Cardiac septum (tissue), 1 donor: Measurements from ENCODE around the gene DDX59. TPM values are rescaled to one million over a fixed set of nuclear protein-coding genes. Genes with fewer than 3 reads are reported as not detected.
"Not testable (repeated sequence)": the region's sequence is repeated elsewhere in the genome, so short reads cannot be mapped to it uniquely, and the experiment has no call there.

Experiments used
- DNase-seq: peaks from one replicate; pipeline ENCODE4 v3.0.0-alpha.2; 2020; ENCODE audit warnings: low spot score
- intact Hi-C: fragments of 100-400 bp; cut with DNase I; formaldehyde crosslinking; loops from one replicate; pipeline ENCODE4 v1.14.0; 2022
- total RNA-seq: library from RNA; stranded (reverse); fragmentation: NEBNext Ultra II Directional; extraction: Animal tissue kit (Norgen Biotek cat#: 25700); gene quantifications from one replicate; pipeline ENCODE4 v1.2.1, GENCODE V29; 2021
- donor health status: DM: no; HTN: no; CAD: no.

The DDX59 gene
- total RNA-seq, 1 donor from 2014 or later, result 17.3 TPM

DNA sequence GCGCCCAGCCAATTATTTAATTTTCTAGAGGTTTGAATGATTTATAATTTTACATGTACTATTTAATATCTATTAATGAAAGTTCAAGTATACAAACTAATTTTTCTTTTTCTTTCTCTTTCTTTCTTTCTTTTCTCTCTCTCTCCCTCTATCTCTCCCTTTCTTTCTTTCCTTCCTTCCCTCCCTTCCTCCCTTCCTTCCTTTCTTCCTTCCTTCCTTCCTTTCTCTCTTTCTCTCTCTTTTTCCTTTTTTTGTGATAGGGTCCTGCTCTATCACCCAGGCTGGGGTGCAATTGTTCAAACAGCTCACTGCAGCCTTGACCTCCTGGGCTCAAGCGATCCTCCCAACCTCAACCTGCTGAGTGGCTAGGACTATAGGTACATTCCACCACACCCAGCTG, 33.0 kb downstream of the DDX59 start:
- no peak for DNase-seq

DNA sequence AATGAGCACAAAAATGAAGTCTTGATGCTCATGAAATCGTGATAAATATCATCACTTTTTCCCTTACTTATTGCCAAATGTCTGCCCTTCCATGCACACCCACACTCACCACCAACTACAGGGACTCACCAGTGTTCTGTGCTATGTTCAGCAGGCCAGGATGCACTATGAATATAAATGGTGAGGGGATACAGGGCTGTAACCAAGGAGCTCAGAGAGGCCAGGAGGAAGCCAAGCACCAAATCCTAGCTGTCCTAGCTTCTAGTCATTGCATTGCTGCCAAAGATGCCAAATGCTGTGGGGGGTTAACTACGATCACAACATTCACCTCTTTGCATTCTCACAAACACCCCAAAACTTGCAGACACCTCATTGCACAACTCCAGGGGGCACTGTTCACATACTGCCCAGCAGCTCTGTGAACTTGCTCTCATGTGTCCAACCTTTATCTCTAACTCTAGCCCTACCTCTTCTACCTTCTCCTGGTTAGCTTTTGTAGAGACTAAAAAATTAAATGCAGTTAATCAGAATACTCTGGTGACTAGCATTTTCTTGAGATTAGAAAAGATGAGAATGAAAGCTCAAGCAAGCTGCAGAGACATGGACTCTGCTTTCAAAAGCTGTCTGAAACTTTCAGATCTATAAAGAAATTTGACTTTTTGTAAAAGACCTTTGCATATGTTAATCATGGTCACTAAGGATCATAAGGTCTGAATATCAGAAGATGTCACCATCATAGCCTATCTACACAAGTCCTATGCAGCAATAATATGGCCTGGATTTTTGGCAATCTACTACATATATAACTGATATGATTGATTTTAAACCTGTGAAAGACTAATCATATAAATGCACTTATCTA, 35.2 kb downstream of the DDX59 start:
- intact Hi-C loops, result no loop called here
- DNase-seq, result no peak

More for the DNA sequence above, 33.0 kb downstream of the DDX59 start:
- intact Hi-C loops, result no loop called here

DNA sequence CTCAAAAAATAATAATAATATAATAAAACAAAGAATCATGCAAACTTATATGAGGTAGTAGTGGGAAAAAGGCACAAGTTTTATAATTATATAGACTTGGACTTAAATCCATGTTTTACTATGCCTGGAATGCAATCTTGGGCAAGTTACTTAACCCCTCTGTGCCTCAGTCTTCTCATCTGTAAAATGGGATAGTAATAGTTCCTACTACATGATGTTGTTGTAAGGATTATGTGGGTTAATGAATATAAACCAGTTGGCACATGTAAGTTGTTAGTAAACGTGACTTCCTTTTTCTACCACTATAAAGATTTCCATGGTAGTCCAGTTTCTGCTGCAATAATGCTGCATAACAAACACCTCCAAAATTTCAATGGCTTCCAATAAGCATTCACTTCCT, 38.3 kb downstream of the DDX59 start:
- no peak for DNase-seq
- intact Hi-C loops, result no loop called here

DNA sequence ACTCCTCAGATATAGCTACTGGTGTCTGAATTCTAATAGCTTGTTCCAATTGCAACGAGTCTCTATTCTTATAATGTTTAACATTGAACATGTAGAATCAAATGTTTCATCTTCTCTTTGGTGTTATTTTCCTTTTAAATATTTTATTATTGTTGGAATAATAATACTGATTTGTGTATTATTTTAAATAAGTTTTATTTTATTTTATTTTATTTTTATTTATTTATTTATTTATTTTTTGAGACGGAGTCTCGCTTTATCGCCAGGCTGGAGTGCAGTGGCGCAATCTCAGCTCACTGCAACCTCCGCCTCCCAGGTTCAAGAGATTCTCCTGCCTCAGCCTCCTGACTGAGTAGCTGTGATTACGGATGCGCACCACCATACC, 39.2 kb downstream of the DDX59 start:
- intact Hi-C loops, result not testable (repeated sequence)

DNA sequence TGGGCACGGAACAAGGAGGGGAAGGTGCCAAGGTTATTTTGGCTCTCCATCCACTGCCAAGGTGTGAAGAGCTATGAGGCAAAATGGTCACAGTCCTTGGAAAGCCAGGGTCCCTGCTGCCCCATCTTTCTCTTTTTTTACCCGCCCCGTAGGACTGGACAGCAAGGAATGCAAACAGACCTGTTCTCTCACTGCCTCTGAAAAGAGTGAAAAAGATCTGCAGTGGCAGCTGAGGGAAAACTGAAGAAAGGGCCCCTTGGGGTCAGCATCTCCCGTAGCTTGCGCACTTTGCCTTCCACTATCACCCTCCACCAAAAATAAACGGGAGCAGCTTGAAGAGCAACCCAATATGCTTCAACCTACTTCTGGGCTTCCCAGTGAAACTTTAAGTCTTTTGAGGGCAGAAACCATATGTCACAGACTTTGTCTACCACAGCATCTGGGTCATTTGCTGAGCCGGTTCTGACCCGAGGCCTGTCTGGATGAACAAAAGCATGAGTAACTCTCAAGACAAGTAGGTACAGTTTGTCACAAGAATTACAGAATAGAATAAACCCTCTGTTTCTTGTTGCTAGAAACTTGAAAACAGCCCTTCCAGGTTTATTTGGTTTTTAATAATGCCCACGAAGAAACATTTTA, 39.7 kb downstream of the DDX59 start:
- intact Hi-C loops, result no loop called here
- DNase-seq, result no peak

More for the DNA sequence above, 39.2 kb downstream of the DDX59 start:
- DNase-seq, result not testable (repeated sequence)

DNA sequence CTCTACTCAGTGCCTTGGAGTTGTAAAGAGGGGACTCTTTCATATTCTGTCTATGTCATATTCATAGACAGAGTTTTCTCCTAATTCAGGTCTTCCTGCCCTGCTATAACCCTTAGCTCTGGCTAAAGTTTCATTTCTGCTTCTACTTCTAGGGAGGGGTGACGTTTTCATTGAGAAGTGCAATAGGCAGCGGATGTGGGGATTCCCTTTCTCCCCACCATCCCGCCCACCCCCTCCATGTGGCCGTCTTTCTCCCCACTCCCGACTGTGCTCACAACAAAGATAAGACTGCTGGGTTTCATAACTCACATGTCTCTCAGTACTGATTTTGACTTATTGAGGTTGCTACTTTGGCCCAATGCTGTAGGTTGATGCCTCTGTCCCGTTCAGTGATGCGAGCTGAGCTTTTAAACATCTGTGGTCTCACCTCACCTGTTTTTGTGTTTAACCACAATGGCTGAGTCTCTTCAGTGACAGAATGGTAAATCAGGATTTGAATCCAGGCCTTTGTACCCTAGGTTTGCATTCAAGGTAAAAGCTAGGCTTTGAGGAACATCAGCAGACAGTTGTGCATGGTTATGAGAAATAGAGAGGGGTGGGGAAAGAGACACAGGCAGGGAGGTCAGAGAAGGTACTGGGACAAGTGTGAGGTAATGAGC, 41.4 kb downstream of the DDX59 start:
- intact Hi-C loops, result no loop called here
- DNase-seq, result no peak

DNA sequence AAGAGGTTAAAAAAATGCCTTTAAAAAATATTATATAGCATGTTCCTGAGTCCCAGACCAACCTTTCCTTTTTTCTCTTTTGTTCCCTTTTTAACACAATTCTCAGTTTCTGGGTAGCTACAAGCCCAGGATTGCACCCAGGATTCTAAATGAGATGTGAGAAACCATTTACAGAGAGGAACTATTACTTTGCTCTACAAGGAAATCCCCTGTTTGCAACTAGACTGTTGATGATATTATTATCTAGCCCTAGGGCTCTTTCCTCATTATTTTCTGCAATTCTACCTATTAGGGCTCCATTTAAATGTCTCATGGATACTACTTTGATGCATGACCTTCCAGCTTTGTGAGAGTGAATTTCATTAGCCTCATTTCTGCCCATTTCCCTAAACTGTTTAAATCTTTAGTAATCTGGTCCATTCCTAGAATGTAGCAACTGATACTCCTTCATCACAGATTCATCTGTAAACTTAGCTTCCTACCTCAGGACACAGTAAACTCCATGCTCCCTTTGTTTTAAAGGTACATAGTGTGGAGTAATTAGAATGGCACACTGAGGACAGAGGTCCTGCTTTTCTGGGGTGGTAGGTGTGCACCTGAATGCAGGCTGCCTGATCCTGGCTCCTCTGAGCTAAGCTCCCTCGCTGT, 42.0 kb downstream of the DDX59 start:
- no peak for DNase-seq
- intact Hi-C loops, result no loop called here

DNA sequence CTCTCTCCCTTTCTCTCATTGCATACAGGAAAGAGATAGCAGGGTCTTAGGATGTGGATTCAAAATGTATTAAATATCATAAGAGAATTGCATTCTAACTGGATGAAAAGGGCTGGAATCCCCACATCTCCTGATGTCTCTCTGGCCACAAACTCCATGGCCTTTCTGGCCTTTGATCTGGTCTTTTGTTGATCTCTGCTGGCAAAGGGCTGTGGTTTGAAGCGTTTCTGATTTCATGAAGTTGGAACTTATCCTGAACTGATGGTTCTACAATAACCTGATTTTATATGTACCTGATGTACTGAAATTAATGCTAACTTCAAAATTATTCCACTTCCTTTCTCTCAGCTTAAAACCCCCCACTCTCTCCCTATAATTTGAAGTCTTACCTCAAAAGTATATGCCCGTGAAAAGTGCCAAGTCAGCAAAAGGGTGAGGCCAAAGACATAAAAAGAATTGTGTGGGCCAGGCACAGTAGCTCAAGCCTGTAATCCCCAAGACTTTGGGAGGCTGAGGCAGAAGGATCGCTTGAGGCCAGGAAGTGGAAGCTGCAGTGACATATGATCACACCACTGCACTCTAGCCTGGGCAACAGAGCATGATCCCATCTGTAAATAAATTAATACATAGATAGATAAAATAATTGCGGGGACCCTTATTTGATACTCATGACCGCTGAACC, 42.7 kb downstream of the DDX59 start:
- intact Hi-C loops, result no loop called here
- no peak for DNase-seq

DNA sequence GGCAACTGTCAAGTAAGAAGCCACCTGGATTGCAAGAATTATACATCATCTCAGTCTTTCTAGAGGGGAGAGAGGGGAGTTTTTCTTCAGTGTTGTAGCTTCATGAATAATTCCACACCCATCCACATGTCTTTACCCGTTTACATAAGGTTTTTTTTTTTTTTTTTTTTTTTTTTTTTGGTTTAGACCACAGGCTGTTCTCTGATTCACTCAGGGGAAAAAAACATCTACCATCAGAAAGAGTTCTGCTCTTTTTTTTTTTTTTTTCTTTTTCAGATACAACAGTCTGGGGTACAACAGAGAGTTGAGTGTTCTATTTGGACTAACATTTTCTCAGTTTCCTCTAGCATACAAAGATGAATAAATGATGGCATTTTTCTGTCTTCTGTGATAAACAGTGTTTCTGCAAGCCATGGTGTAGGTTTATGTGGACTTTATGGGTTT, 44.3 kb downstream of the DDX59 start:
- DNase-seq, result no peak
- intact Hi-C loops, result no loop called here

DNA sequence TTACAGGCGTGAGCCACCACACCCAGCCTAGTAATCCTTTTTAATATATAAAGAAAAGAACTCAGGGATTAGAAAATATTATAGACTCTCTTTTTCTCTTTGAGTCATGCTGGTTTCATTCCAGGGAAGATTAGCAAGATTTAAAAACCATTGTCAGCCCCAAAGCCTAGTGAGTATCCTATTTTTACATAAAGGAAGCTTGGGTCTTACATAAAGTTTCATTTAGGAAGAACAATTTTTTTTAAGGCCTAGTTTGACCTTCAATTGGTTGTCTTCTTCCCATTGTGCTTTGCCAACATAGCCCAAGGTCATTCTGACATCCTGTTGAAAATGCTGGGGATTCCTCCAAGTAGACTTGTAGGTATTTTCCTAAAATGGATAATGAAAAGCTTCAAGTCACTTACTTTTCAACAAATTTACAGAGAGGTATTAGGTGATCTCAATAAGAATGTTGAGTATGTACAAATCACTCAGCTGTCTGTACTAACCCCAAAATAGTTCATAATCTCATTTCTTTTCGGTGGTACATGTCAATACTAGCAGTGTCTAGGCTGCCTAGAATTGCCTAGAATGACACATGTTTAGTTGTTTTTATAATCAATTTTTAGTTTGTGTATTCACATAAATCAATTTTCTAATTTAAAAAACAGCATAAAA, 44.9 kb downstream of the DDX59 start:
- intact Hi-C loops, result loop anchor here (5.0 kb wide), 3 partner anchors 42 to 417 kb away; partner anchors contain the start of genes CAMSAP2 and DDX59
- no peak for DNase-seq

DNA sequence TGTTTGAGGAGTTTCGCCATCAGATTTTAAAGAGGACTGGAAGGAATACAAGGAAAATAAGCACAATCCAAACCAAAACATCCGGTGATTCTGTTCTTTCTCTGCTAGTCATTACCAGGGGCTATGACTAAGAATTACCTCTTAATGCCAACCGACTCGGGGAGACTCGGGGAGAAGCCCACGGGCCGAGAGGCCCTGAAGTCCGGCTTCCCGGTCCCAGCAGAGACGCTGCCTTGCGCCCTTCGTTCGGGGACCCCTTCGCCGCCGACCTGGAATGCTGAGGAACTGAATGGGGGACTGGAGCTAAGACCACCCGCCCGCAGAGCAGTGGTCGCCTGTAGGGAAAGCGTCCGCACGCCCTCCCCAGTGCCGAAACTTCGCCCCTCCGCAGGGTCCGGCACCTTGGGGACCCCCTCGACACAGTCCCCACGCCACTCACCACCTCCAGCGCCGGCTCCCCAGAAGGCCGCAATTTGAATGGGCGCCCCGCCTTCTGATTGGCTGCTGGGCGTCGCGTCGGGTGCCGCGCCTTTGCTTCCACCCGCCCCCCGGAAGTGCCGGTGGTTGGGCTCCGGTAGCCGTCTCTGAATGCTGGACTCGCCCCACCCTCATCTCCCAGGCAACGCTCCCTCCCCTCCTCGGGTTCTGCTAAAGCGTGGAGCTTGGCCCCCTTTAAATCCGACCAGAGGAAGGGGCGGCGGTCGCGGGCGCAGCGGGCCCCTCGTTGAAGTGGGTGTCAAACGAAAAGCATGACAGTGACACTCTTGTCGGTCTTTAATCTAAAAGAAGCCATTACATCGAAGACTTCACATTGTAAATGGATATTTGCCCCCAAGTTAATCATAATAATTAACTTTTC, 49.2 kb downstream of the DDX59 start, which contains the start of gene KIF14:
Gene KIF14, minus strand, starts transcription at position 479 of the 859 bp plus-strand sequence. CDS start 2,028 bp downstream, outside the sequence.
- DNase-seq, result peak; percentile 96
- intact Hi-C loops, result loop anchor here (5.0 kb wide), 3 partner anchors 47 to 422 kb away; partner anchors contain the start of genes CAMSAP2 and DDX59

DNA sequence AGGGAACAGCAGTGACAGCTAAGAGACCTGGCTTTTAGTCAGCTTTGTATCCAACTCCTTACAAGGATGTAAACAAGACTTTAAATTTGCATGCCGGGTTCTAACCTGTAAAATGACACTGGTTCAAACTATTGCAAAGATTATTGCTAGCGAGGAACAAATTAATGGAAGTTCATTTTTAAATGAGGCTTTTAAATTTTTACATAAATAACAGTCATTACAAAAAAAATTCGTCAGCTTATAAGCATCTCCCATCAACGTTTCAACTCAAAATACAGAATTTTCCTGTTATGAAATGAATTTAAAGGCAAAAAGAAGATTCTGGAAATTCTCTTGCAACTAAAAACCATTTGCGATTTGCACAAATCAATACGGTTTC, 49.8 kb downstream of the DDX59 start:
- intact Hi-C loops, result loop anchor here (5.0 kb wide), 3 partner anchors 47 to 422 kb away; partner anchors contain the start of genes CAMSAP2 and DDX59
- no peak for DNase-seq

DNA sequence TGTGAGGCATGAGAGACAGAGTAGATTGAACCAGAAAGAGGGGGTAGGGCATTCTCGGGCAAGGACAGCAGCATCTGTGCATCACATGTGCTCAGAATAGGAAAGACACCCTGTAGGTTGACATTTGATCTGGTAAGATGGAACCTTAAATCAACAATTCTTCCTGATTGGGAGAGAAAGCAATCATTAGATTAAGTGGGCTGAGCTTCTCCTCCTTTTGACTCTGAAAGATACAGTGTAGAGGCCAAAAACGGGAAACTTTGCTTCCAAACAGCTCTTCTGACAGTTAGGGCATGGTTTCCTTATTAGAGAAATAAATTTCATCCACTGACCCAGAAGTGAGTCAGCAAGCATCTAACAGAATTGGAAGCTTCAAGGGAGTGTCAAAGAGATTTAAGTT, 58.9 kb downstream of the DDX59 start:
- no peak for DNase-seq
- intact Hi-C loops, result no loop called here

DNA sequence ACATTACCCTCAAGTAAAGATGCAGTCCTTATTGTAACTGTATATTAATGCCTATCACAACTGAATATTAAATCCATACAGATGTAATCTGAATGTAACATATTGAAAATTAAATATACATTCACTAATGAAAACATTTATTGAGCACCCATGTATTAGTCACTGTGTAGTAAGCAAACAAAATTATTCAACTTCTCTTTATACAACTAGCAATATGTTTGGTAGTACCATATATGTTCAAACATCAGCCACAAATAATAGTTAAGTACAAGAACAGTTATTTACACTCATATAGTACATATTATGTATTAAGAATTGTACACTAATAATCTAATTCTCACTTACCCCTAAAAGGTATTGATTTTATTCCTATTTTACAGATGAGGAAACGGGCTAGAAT, 67.1 kb downstream of the DDX59 start:
- DNase-seq, result no peak
- intact Hi-C loops, result no loop called here
